HCT116 (cell line): ENCODE data around the gene SUCLG1. TPM values are rescaled to one million over a fixed set of nuclear protein-coding genes. Genes with fewer than 3 reads are reported as not detected.

Source experiments
- ATAC-seq: fragments of 200-7000 bp; cut with Tn5 transposase; 2 replicates; pipeline ENCODE4 v1.9.1; 2020; ENCODE audit warnings: mild to moderate bottlenecking, moderate library complexity
- BruUV-seq: library from RNA; stranded (reverse); fragments of 400-500 nt; replicated peaks from 2 replicates; lab custom pipeline; 2021; lab: Mats Ljungman, UMichigan
- CTCF ChIA-PET: fragments of 300-600 bp; sonication (Branson Sonifier 250); formaldehyde crosslinking; loops from one replicate; lab custom pipeline; 2021; ENCODE audit warnings: antibody characterized with exemption; lab: Charles Lee
- POLR2A ChIA-PET: fragments of 300-600, 350-600 bp; sonication (Branson Sonifier 250); formaldehyde crosslinking; loops from one replicate; lab custom pipeline; 2021; ENCODE audit warnings: antibody characterized with exemption; lab: Charles Lee
- RAD21 ChIA-PET, 2 experiments: fragments of 300-600 bp; sonication (Branson Sonifier 250); formaldehyde crosslinking; loops; one replicate each; lab custom pipeline; 2023; ENCODE audit warnings: low total read pairs in 2 of 2; ENCODE audit not compliant: uncharacterized antibody in 2 of 2, unreplicated experiment in 2 of 2, low non-redundant PET in 1 of 2; lab: Charles Lee
- DNase-seq: peaks from one replicate; pipeline ENCODE4 v3.0.0-alpha.2; 2010; ENCODE audit warnings: low read depth, low spot score
- H2AFZ ChIP-seq: fragments of 200-600 bp; shearing (Covaris generic), sonication (generic); 2 replicates; pipeline ENCODE4 v1.6.1; 2017; ENCODE audit warnings: low read depth, mixed run types, mixed read lengths, antibody characterized with exemption, low read length; ENCODE audit not compliant: poor library complexity, severe bottlenecking
- H3K27ac ChIP-seq: 2 replicates; pipeline ENCODE4 v1.5.1; 2012; ENCODE audit warnings: low read depth, low read length
- H3K27me3 ChIP-seq: fragments of 200-600 bp; sonication (generic); 2 replicates; pipeline ENCODE4 v1.6.1; 2016; ENCODE audit warnings: mixed run types, low read length, mixed read lengths; ENCODE audit not compliant: insufficient read depth
- H3K36me3 ChIP-seq, 2 experiments: fragments of 200-500 bp in 1 of 2; fragments of 200-600 bp in 1 of 2; sonication (Bioruptor generic) in 1 of 2; sonication (generic) in 1 of 2; 2 replicates each; pipeline versions ENCODE4 v1.5.1 to v1.6.1; 2014 to 2016; ENCODE audit warnings: low read length in 2 of 2, inconsistent platforms in 1 of 2, mixed read lengths in 1 of 2, mixed run types in 1 of 2; ENCODE audit not compliant: insufficient read depth in 2 of 2, control insufficient read depth in 1 of 2
- H3K4me1 ChIP-seq, 2 experiments: fragments of 200-600 bp in 1 of 2; sonication (generic) in 1 of 2; 2 replicates each; pipeline versions ENCODE4 v1.5.1 to v1.6.1; 2012 to 2017; ENCODE audit warnings: low read length in 2 of 2, inconsistent platforms in 1 of 2, mild to moderate bottlenecking in 1 of 2, mixed read lengths in 1 of 2, mixed run types in 1 of 2, moderate library complexity in 1 of 2; ENCODE audit not compliant: insufficient read depth in 2 of 2, control insufficient read depth in 1 of 2
- H3K4me2 ChIP-seq: fragments of 200-600 bp; sonication (generic); 2 replicates; pipeline ENCODE4 v1.6.1; 2017; ENCODE audit warnings: mixed run types, low read length, mixed read lengths
- H3K4me3 ChIP-seq, 2 experiments: fragments of 200-600 bp in 1 of 2; sonication (generic) in 1 of 2; replicated peaks in 1 of 2; 2 replicates each; pipeline ENCODE4 v1.5.1; 2011 to 2016; ENCODE audit warnings: low read length in 2 of 2, control low read depth in 1 of 2, low read depth in 1 of 2, mild to moderate bottlenecking in 1 of 2, mixed read lengths in 1 of 2, mixed run types in 1 of 2
- H3K79me2 ChIP-seq: fragments of 200-600 bp; sonication (generic); 2 replicates; pipeline ENCODE4 v1.6.1; 2017; ENCODE audit warnings: mild to moderate bottlenecking, mixed run types, low read length, moderate library complexity, mixed read lengths; ENCODE audit not compliant: insufficient read depth
- H3K9ac ChIP-seq: fragments of 200-600 bp; sonication (generic); 2 replicates; pipeline ENCODE4 v1.6.1; 2016; ENCODE audit warnings: low read length, mixed read lengths
- H3K9me2 ChIP-seq: fragments of 200-600 bp; sonication (generic), shearing (Covaris generic); 2 replicates; pipeline ENCODE4 v1.6.1; 2017; ENCODE audit warnings: mixed run types, mild to moderate bottlenecking, moderate library complexity; ENCODE audit not compliant: insufficient read depth
- H3K9me3 ChIP-seq, 2 experiments: fragments of 200-500 bp in 1 of 2; fragments of 200-600 bp in 1 of 2; sonication (Bioruptor generic) in 1 of 2; sonication (generic) in 1 of 2; 2 replicates each; pipeline ENCODE4 v1.6.1; 2014 to 2017; ENCODE audit warnings: low read length in 2 of 2, mixed read lengths in 2 of 2, inconsistent platforms in 1 of 2, low read depth in 1 of 2, mild to moderate bottlenecking in 1 of 2, mixed run types in 1 of 2, moderate library complexity in 1 of 2; ENCODE audit not compliant: control insufficient read depth in 1 of 2, insufficient read depth in 1 of 2
- H4K20me1 ChIP-seq: fragments of 200-600 bp; sonication (generic), shearing (Covaris generic); 2 replicates; pipeline ENCODE4 v1.6.1; 2017; ENCODE audit warnings: mixed run types, mild to moderate bottlenecking, moderate library complexity; ENCODE audit not compliant: insufficient read depth
- CBX3 ChIP-seq: IDR thresholded peaks from 2 replicates; pipeline ENCODE4 v1.6.1; 2012; ENCODE audit warnings: low read depth
- CEBPB ChIP-seq: IDR thresholded peaks from 2 replicates; pipeline ENCODE4 v1.6.1; 2012; ENCODE audit warnings: low read depth
- CTCF ChIP-seq, 3 experiments: fragments of 200-600 bp in 1 of 3; sonication (generic) in 1 of 3; IDR thresholded peaks in 2 of 3; conservative IDR thresholded peaks in 1 of 3; 2 replicates each; pipeline ENCODE4 v1.5.1; 2012 to 2017; ENCODE audit warnings: low read depth in 2 of 3, low read length in 2 of 3, antibody characterized with exemption in 1 of 3, borderline replicate concordance in 1 of 3, control low read depth in 1 of 3, mild to moderate bottlenecking in 1 of 3, mixed read lengths in 1 of 3, mixed run types in 1 of 3, moderate library complexity in 1 of 3; ENCODE audit not compliant: insufficient read depth in 1 of 3
- EGR1 ChIP-seq: IDR thresholded peaks from 2 replicates; pipeline ENCODE4 v1.6.1; 2012; ENCODE audit warnings: low read depth
- EZH2 ChIP-seq: fragments of 200-600 bp; sonication (generic); IDR thresholded peaks from 2 replicates; pipeline ENCODE4 v1.6.1; 2017; ENCODE audit warnings: antibody characterized with exemption, mixed run types
- EZH2phosphoT487 ChIP-seq: fragments of 200-600 bp; IDR thresholded peaks from 2 replicates; pipeline ENCODE4 v1.6.1; 2018; ENCODE audit warnings: antibody characterized with exemption, borderline replicate concordance
- FOSL1 ChIP-seq: IDR thresholded peaks from 2 replicates; pipeline ENCODE4 v1.6.1; 2012; ENCODE audit warnings: low read depth
- MAX ChIP-seq: IDR thresholded peaks from 2 replicates; pipeline ENCODE4 v1.6.1; 2012
- POLR2A ChIP-seq: IDR thresholded peaks from 2 replicates; pipeline ENCODE4 v1.7.0; 2011; ENCODE audit warnings: borderline replicate concordance; ENCODE audit not compliant: insufficient read depth, insufficient read length; ENCODE audit errors: extremely low read depth
- POLR2AphosphoS5 ChIP-seq: IDR thresholded peaks from 2 replicates; pipeline ENCODE4 v1.6.1; 2011; ENCODE audit warnings: mild to moderate bottlenecking, low read depth, low read length, moderate library complexity
- RAD21 ChIP-seq: IDR thresholded peaks from 2 replicates; pipeline ENCODE4 v1.6.1; 2012; ENCODE audit warnings: low read depth, mild to moderate bottlenecking
- SRF ChIP-seq: IDR thresholded peaks from 2 replicates; pipeline ENCODE4 v1.6.1; 2012; ENCODE audit warnings: low read depth
- ZBTB33 ChIP-seq: IDR thresholded peaks from 2 replicates; pipeline ENCODE4 v1.6.1; 2011; ENCODE audit warnings: mild to moderate bottlenecking, low read length, moderate library complexity; ENCODE audit not compliant: insufficient replicate concordance; ENCODE audit errors: extremely low read depth
- ZNF274 ChIP-seq: fragments of 200-500 bp; sonication (Bioruptor generic); IDR thresholded peaks from 2 replicates; pipeline ENCODE4 v1.6.1; 2014; ENCODE audit warnings: mild to moderate bottlenecking, low read depth, low read length, inconsistent platforms
- intact Hi-C: fragments of 100-400 bp; cut with micrococcal nuclease; formaldehyde crosslinking; loops from 2 replicates; pipeline ENCODE4 v1.10.0; 2022
- total RNA-seq: library from RNA; stranded (reverse); gene quantifications from one replicate; pipeline ENCODE4 v1.2.1, GENCODE V29; 2021; ENCODE audit not compliant: unreplicated experiment

Gene SUCLG1
- total RNA-seq, 1 experiment from 2014 or later = 56.3 TPM

GRCh38 chr2:84460670-84461069, 1.6 kb upstream of the SUCLG1 start:
- intact Hi-C loops = no loop called here
- BruUV-seq = no TSS peak
- H3K4me1 ChIP-seq = peaks cover 6 to 15% of the 10 kb centered on the region in 2 experiments; a peak in 3 of 4 replicates
- CTCF ChIA-PET = no interaction called here
- peak overlapping the region; percentile 88 for H3K4me2 ChIP-seq
- no peaks in the 10 kb centered on the region for H3K27me3 ChIP-seq
- RAD21 ChIA-PET = no interaction called here
- H3K4me3 ChIP-seq = no peak overlapping the region
- H3K9ac ChIP-seq = no peak overlapping the region
- ATAC-seq = no peak
- no peak for TF ChIP-seq ZBTB33
- no peak for TF ChIP-seq MAX
- no peak for TF ChIP-seq SRF
- TF ChIP-seq POLR2A = no peak
- TF ChIP-seq CEBPB = no peak
- no peak for TF ChIP-seq RAD21
- TF ChIP-seq CBX3 = no peak
- TF ChIP-seq EGR1 = no peak
- TF ChIP-seq EZH2phosphoT487 = no peak
- no peak for TF ChIP-seq ZNF274
- TF ChIP-seq FOSL1 = no peak
- TF ChIP-seq EZH2 = no peak
- TF ChIP-seq POLR2AphosphoS5 = no peak
- no peak for TF ChIP-seq CTCF (IDR thresholded peaks at IDR 0.05 in 2 of 3, conservative IDR thresholded peaks at IDR 0.05 in 1 of 3; ENCODE audit: borderline replicate concordance in 1 of 3, insufficient read depth in 1 of 3, low read depth in 2 of 3, low read length in 2 of 3)
- no peaks in the 10 kb centered on the region for H4K20me1 ChIP-seq
- no peaks in the 10 kb centered on the region for H3K9me3 ChIP-seq
- H2AFZ ChIP-seq = no peak overlapping the region
- H3K36me3 ChIP-seq = no peaks in the 10 kb centered on the region
- H3K27ac ChIP-seq = no peak overlapping the region
- DNase-seq = no peak
- H3K9me2 ChIP-seq = no peaks in the 10 kb centered on the region
- H3K79me2 ChIP-seq = peaks cover 31% of the 10 kb centered on the region
- POLR2A ChIA-PET = no interaction called here
